ENCODE measurements around the gene CXCR2.
"Not testable (repeated sequence)": the region's sequence is repeated elsewhere in the genome, so short reads cannot be mapped to it uniquely, and the experiment has no call there.

CXCR2 gene

GRCh38 chr2:218130822-218131221 is 5.0 kb downstream of the CXCR2 start:
- DNase-seq: no peak

DNA sequence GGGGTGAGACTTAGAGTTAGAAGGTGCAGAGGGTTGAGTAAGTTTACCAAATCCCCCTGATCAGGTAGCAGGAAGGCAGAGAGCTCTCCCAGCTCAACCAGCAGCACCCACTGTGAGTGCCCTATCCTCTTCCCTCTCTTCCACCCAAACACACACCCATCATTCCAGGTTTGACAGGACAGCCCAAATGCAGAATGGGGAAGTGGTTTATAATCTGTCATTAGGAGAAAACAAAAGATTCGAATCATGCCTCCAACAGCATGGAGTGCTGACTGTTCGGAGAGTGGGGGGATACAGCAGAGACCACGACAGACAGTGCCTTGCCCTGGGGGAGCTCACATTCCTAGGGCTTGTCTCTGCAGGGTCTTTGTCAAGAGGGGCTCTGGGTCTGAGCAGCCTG is 11.7 kb downstream of the CXCR2 start:
- DNase-seq: no peak

DNA sequence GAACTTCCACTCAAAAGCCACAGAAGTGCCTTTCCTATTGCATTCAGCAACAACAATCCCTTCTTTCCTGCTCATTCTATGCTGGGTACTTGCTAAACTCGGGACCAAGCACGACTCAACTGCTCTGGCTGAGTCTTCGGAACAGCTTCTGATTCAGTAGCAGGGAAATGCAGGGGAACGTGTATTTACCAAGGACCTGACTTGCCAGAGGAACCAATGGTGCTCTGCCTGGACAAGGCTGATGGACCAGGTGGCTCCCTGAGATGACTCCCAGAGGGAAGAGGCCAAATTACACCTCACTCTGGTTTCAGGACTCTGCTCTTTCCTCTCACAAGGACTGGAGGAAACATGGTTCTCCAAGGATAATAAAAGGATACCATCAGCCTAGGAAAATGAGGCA is 12.2 kb downstream of the CXCR2 start:
- no peak for DNase-seq

DNA sequence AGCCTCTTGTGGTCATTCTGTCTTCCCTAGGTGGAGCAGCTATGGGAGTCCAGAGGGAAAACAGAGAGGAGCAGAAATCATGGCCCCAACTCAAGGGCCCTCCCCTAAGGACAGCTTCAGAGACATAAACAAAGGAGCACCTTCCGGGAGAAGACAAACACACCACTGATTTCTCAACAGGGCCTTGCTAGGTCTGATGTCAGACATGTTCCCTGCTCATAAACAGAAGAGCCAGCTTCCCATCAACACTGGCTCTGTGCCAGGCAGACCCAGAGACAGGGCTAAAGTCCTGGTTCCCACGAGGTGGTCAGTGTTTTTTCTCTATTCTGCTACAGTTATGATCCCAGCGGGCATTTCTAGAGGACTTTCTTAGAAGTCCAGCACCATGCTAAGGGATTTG is 19.3 kb downstream of the CXCR2 start:
- DNase-seq: no peak

DNA sequence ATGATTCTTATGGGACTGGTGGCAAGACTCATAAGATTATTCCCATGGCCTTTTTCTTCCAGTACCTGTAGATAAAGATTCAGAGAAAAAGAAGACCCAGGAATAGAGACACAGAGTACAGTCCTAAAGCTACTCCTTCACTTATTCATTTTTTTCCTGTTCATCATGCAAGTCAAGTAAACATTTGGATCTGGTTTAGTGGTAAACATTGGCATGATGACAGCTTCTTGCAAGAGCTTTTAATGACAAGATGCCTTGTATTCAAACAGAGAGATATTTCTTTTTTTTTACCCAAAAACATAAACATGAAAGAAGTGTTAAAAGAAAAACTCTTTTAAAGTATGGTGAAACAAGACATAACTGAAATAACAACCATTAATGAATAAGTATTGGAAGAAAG is 20.2 kb downstream of the CXCR2 start:
- DNase-seq: no peak

GRCh38 chr2:218149098-218149497 is 23.3 kb downstream of the CXCR2 start:
- no peak for DNase-seq

DNA sequence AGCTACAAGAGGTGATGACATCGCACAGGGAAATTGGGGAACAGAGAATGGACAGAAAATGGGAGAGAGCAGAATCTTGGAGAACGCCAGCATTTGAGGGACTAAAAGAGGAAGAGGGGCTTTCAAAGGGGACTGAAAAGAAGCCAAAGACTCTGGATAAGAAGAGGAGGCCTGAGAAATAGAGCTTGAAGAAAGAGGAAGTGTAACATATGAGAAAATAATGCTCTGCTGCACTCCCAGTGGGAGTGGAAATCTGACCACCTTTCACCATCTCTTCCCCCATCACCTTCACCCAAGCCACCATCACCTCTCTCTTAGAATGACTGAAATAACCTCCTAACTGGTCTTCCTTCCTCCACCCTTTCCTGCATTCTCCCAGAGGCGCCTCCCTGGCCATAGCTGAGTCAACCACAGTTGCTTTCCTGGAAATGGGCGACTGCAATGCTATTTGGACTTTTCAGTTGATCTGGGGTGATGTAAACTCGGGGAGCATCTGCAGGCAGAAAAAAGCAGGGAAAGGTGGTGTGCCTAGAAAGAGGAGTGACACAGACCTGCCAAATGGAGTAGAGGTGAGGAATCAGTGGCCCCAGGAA is 24.1 kb downstream of the CXCR2 start:
- DNase-seq: no peak

- DNase-seq: no peak
Measured at GRCh38 chr2:218152172-218152571, 26.3 kb downstream of the CXCR2 start.

GRCh38 chr2:218152777-218153176 is 26.9 kb downstream of the CXCR2 start:
- DNase-seq: no peak

GRCh38 chr2:218155953-218156479 is 30.2 kb downstream of the CXCR2 start:
- DNase-seq: peak; percentile 7

DNA sequence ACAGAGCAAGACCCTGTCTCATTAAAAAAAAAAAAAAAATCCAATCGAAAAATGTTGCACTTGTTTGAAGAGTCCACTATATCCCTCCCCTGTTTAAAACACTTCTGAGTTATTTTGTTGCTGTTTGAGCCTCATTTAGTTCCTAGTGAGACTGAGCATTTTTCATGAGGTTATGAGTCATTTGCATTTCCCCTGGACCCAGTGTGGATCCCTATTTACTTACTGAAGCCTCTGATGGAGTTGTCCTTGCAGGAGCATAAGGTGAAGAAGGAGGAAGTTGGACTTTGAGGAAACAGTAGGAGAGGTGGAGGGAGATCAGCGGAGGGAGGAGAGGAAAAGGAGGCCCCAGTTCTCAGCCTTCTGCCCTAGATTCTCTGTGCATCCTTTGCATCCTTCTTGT is 35.8 kb downstream of the CXCR2 start:
- no peak for DNase-seq

- DNase-seq: no peak
Measured at GRCh38 chr2:218162814-218163213, 37.0 kb downstream of the CXCR2 start.

DNA sequence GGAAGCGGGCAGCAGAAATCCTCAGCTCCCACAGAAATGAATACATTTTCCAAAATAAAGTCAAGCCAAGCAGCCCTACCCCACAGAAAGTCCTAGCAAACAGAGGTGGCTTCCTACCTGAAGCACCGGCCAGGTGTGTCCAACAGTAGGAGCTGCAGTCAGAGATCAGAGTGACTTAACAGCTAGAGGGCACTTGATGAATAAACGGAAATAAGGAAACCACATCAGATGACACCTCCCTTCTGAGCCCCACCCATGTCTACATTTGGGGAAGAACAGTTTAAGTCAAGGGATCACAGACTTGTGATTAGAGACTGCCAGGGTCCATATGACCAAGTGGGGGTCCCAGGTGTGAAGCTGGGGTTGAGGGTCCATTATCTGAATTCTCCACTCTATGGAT is 41.0 kb downstream of the CXCR2 start, which contains the start of gene CXCR1:
TSS of gene CXCR1 (minus strand) at position 172 of the 400 bp plus-strand sequence. CDS start 1,751 bp downstream, outside the sequence.
- DNase-seq: no peak

- no peak for DNase-seq
Measured at GRCh38 chr2:218168016-218168415, 42.2 kb downstream of the CXCR2 start.

DNA sequence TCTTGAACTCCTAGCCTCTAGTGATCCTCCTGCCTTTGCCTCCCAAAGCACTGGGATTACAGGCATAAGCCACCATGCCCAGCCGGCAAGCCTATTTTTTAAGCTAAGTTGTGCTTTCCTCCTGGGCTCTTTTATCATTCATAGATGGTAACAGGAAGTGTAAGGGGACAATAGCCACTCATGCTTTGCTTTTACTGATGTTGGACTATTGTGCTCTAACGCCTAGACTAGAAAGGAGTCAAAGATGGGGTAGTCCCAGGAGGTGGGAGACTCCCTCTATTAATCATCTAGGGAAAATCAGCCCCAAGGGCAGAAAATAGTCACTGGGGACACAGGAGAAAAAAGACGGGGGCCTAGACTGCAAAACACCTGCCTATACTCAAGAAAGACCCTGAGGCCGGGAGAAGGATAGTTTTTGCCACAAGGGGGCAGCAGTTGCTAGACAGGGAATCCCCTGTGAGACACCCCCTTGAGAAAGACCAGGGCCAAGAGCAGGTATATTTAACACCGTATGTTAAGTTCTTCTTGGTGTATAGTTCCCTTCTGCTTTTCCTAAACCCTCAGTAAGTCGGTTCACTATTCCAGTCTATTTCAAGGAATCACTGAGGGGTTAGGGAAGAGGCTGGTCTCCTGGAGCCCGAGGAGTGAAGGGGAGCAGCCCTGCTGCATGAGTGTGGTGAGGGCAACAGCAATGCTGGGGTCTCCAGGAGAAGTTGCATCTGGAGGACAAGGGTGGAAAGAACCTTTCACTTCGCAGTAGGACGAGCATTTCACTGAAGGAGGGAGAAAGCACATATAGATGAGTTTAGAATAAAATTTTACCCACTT is 43.0 kb downstream of the CXCR2 start:
- peak; percentile 20 for DNase-seq

DNA sequence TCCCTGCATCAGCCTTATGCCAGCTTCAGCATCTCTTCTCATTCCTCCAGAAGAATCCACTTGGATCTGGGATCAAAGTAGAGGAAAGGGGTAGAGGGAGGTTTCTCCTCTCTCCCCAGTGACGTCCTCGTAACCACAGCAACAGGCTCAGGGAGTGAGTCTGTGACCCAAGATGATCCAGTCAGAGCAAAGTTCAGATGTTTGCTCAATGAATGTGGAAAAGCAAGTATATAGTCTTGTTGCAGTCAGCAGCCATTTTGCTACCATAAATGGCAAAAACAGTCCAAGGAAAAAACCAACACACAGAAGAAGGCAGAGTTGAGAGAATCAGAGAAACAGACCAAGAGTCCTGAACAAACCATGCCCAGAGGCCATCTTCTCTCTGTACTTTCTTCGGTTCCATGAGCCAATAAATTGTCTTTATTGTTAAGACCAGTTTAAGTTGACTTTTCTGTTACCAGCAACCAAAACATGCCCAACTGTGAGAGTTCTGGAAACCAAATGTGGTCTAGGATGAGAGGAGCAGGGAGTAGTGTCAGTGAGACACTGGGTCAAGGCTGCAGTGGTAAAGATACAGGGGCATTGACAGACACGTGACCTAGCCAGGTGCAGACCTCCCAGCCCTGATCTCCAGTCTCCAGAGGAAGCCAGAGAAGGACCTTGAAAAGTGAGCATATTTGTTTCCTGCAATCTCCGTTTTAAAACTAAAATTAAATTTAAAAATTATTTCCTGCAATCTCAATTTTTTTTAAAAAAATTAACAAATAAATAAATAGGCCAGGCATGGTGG is 44.1 kb downstream of the CXCR2 start:
- no peak for DNase-seq

DNA sequence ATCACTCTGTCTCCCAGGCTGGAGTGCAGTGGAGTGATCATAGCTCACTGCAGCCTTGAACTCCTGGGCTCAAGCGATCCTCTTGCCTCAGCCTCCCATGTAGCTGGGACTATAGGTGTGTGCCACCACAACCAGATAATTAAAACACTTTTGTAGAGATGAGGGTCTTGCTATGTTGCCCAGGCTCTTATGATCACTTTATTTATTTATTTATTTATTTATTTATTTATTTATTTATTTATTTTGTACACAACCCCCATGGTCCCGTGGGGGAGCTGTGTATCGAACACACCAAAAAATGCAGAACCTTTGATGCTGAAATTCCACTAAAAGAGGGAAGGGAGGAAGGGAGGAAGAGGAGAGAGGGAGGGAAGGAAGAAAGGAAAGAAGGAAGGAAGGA is 45.9 kb downstream of the CXCR2 start:
- DNase-seq: not testable (repeated sequence)

DNA sequence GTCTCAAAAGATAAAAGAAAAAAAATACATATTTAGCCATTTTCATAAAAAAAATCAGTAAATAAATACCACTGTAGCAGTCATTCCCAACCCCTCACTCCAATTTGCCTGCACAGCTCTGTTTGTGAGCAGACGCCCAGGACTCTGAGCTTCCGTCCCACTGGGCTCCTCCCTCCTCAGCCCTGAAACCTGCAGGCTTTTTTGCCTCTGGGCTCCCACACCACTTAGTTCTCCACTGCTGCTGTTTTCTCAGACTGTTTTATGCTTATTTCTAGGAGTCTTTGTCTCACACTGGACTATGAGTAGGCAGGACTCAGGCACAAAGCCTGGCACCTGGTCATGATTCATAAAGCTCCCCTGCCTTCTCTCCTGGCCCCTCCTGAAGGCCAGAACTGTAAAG is 47.0 kb downstream of the CXCR2 start:
- no peak for DNase-seq

GRCh38 chr2:218179782-218180181 is 54.0 kb downstream of the CXCR2 start:
- no peak for DNase-seq

- DNase-seq: no peak
Measured at GRCh38 chr2:218180467-218181114, 54.8 kb downstream of the CXCR2 start.

DNA sequence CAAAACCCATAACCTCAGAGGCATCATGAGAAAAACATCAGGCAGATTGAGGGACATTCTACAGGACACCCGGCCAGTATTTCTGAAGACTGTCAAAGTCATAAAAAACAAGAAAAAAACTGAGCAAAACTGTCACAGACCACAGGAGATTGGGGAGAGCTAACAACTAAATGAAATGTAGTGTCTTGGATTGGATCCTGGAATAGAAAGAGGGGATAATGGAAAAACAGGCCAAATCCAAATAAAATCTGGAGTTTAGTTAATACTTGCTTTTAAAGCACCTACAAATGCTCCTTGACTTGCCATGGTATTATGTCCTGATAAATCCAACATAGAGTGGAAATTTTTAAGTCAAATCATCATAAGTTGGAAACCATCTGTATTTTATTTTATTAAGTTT is 58.5 kb downstream of the CXCR2 start:
- no peak for DNase-seq

GRCh38 chr2:218186355-218186766 is 60.5 kb downstream of the CXCR2 start:
- peak; percentile 58 for DNase-seq

Measured in GF-D8 (cell line).